ENCODE results near the gene LMAN2L. TPM values are rescaled to one million over a fixed set of nuclear protein-coding genes. Genes with fewer than 3 reads are reported as not detected.

LMAN2L gene
- polyA plus RNA-seq, result 15.8 and 17.2 TPM in 2 replicates

GRCh38 chr2:96739633-96740428 is at the start of gene LMAN2L:
TSS of gene LMAN2L (minus strand) at chr2:96740064. CDS start at chr2:96740040, 24 bp downstream.

DNA sequence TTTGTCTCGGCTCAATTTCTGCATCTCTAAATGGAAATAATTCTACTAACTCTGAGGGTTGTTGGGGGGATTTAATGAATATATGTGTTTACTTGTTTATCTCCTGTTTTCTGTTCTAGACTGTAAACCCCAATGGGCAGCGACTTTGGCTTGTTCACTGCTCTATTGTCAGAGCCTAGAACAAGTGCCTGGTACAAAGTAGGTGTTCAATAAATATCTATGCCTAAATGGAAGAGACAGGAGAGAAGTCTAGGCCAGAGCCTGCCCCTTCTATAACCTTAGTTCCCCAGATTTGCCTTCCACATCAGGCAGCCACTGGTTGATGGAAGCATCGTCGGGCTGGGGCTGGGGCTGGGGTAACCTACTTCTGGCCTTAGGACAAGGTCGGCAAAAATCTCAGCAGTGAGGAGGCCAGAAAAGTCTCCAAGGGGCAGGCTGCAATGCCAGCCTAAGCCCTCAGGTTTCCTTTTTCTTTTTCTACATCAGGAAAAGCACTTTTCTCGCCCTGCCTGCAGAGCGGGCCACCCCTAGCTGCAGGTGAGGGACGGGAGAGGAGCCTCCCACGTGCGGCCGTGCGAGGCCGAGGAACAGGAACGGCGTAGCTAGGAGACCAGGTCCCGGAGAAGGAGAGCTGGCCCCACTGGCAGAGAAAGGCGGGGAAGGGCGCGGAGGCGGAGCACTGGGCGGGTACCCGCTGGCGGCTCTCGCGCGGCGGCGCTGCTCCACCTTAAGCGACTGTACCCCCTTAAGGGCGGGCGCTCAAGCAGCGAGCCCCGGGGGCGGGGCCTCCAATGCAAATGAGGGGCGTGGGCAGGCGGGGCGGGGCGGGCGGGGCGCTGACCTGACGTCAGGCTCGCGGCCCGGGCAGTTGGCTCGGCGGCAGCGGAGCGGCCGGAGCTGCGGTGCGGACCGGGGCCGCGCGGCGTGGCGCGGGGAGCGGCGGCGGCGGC is 20.4 kb upstream of the LMAN2L start, which contains the start of gene CNNM4:
Gene CNNM4 (plus strand): TSS at position 867 of the 950 bp plus-strand sequence. CDS start 98 bp downstream, outside the sequence.

Other genes with a start within 250 kb of the LMAN2L start
- gene NEURL3, start 234.7 kb downstream of the LMAN2L start, polyA plus RNA-seq, result not detected in 2 replicates
- gene ARID5A, start 203.3 kb downstream of the LMAN2L start, polyA plus RNA-seq, result 0.66 TPM in 1 of 2 replicates, not detected in the other
- gene KANSL3, start 101.8 kb downstream of the LMAN2L start, polyA plus RNA-seq, result 3.8 and 7.3 TPM in 2 replicates
- gene FER1L5, start 97.3 kb downstream of the LMAN2L start, polyA plus RNA-seq, result not detected in 2 replicates
- gene CNNM4, start 20.8 kb upstream of the LMAN2L start, polyA plus RNA-seq, result 4.2 and 5.3 TPM in 2 replicates
- gene CNNM3, start 76.2 kb upstream of the LMAN2L start, polyA plus RNA-seq, result 1.1 and 2.0 TPM in 2 replicates
- gene ANKRD23, start 104.0 kb upstream of the LMAN2L start, polyA plus RNA-seq, result 2.2 TPM in 1 of 2 replicates, not detected in the other
- gene ANKRD39, start 118.0 kb upstream of the LMAN2L start, polyA plus RNA-seq, result 49.9 and 50.2 TPM in 2 replicates
- 0.09 TPM in 1 of 2 replicates, not detected in the other for gene SEMA4C, start 130.0 kb upstream of the LMAN2L start, polyA plus RNA-seq
- gene FAM178B, start 246.5 kb upstream of the LMAN2L start, polyA plus RNA-seq, result not detected in 2 replicates